ENCODE data around the gene PRKCD.

Gene PRKCD

GRCh38 chr3:53151465-53151864 lies 9.5 kb upstream of the PRKCD start:
- no peaks in the 10 kb centered on the region for H3K9me3 ChIP-seq (ENCODE audit: severe bottlenecking)
- no peak for TF ChIP-seq CTCF (IDR thresholded peaks at IDR 0.05; ENCODE audit: low read depth, low read length)
- no peak overlapping the region for H3K27ac ChIP-seq

GRCh38 chr3:53151870-53152660 lies 8.9 kb upstream of the PRKCD start:
- Histone ChIP-seq H3K27me3 (ENCODE audit: insufficient read depth, low read depth, severe bottlenecking) (no peaks in the 10 kb centered on the region), H3K4me3 (ENCODE audit: low read depth, low read length) (no peak overlapping the region), H3K27ac (no peak overlapping the region), H3K9me3 (ENCODE audit: severe bottlenecking) (no peaks in the 10 kb centered on the region), H3K36me3 (no peaks in the 10 kb centered on the region)
- TF ChIP-seq CTCF (IDR thresholded peaks at IDR 0.05; ENCODE audit: low read depth, low read length) = no peak
- no peak for DNase-seq

More at GRCh38 chr3:53151465-53151864, 9.5 kb upstream of the PRKCD start:
- Histone ChIP-seq H3K36me3 (no peaks in the 10 kb centered on the region), H3K27me3 (ENCODE audit: insufficient read depth, low read depth, severe bottlenecking) (no peaks in the 10 kb centered on the region), H3K4me3 (ENCODE audit: low read depth, low read length) (no peak overlapping the region)
- DNase-seq = no peak

- no peaks in the 10 kb centered on the region for H3K9me3 ChIP-seq (ENCODE audit: severe bottlenecking)
- H3K4me3 ChIP-seq (ENCODE audit: low read depth, low read length) = no peak overlapping the region
- TF ChIP-seq CTCF (IDR thresholded peaks at IDR 0.05; ENCODE audit: low read depth, low read length) = no peak
- no peak for DNase-seq
- H3K36me3 ChIP-seq = no peaks in the 10 kb centered on the region
- peak overlapping the region; percentile 57 for H3K27ac ChIP-seq
- no peaks in the 10 kb centered on the region for H3K27me3 ChIP-seq (ENCODE audit: insufficient read depth, low read depth, severe bottlenecking)
Observed at GRCh38 chr3:53153264-53153823, 7.7 kb upstream of the PRKCD start.

GRCh38 chr3:53153980-53154379 lies 7.0 kb upstream of the PRKCD start:
- TF ChIP-seq CTCF (IDR thresholded peaks at IDR 0.05; ENCODE audit: low read depth, low read length) = no peak
- peak overlapping the region; percentile 57 for H3K27ac ChIP-seq
- H3K4me3 ChIP-seq (ENCODE audit: low read depth, low read length) = no peak overlapping the region

GRCh38 chr3:53154881-53155285 lies 6.1 kb upstream of the PRKCD start:
- no peak for TF ChIP-seq CTCF (IDR thresholded peaks at IDR 0.05; ENCODE audit: low read depth, low read length)
- H3K27ac ChIP-seq = no peak overlapping the region
- H3K4me3 ChIP-seq (ENCODE audit: low read depth, low read length) = no peak overlapping the region
- no peaks in the 10 kb centered on the region for H3K9me3 ChIP-seq (ENCODE audit: severe bottlenecking)
- H3K36me3 ChIP-seq = no peaks in the 10 kb centered on the region
- H3K27me3 ChIP-seq (ENCODE audit: insufficient read depth, low read depth, severe bottlenecking) = no peaks in the 10 kb centered on the region
- no peak for DNase-seq

More at GRCh38 chr3:53153980-53154379, 7.0 kb upstream of the PRKCD start:
- Histone ChIP-seq H3K36me3 (no peaks in the 10 kb centered on the region), H3K27me3 (ENCODE audit: insufficient read depth, low read depth, severe bottlenecking) (no peaks in the 10 kb centered on the region), H3K9me3 (ENCODE audit: severe bottlenecking) (no peaks in the 10 kb centered on the region)
- no peak for DNase-seq
